ENCODE data around the gene NFIL3.

DNA sequence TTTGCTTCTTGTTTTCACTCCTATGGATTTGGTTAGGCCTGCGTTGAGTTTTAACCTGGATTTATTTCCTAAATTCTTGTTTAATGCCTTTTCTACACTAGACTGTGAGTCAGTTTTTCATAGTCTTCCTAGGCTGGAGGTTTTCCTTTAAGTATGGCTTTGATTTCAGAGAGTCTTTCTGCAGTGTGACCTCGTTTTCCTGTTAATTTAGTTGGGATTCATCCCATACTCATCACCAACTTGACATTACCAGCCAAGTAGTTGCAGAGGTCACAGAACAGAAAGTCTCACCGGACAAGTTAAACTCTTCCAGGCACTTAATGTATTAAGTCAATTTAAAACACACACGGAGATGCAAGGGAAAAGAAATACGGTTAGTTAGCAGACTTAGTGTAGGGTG, 32.2 kb downstream of the NFIL3 start:
- TF ChIP-seq CTCF (IDR thresholded peaks at IDR 0.05) (no peak), POLR2AphosphoS5 (IDR thresholded peaks at IDR 0.05) (no peak), EP300 (IDR thresholded peaks at IDR 0.05; ENCODE audit: low read depth) (no peak), POLR2A (IDR thresholded peaks at IDR 0.05) (no peak)
